Measurements from ENCODE around the gene FAM9C.

DNA sequence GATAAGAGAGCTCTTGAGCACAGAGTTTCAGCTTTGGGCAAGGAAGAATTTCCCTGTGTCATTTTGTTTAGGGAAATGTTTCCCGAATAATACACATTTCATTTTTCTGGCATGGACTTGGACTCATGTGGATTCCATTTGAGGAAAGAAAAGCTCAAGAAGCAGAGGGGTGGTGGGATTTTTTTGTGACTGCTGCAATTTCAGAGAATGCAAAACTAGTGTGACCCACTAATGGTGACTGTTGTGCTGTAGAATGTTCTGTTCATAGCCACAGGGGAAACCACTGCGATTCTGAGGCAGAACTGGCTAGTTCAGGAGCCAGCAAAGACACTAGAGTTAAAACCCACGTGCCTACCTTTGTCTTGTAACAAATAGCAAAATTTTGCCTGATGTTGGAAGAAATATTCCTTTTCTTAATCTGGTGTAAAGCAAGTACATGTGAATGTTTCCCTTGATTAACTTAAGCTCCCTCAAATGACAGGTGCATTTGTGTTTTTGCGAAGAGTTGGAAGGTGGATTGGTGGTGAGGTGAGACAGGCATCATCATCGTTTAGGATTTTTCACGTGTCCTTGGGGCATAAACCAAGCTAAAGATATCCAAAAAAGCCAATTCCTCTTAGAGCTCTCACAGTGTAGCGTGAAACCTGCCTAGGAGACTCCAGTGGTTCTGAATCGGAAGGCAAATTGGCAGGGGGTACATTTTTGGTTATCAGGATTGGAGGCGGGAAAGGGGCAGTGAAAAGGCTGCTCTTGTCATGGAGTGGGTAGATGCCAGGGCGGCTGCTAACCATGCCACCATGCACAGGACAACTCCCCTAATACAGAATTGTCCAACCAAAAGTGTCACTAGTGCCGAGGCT is 38.0 kb upstream of the FAM9C start:
- TF ChIP-seq, protein P1, sequence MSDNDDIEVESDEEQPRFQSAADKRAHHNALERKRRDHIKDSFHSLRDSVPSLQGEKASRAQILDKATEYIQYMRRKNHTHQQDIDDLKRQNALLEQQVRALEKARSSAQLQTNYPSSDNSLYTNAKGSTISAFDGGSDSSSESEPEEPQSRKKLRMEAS (CRISPR knock-in tag; IDR thresholded peaks at IDR 0.05): no peak
- TF ChIP-seq FOXK2 (conservative IDR thresholded peaks at IDR 0.05 in 1 of 2, IDR thresholded peaks at IDR 0.05 in 1 of 2; ENCODE audit: low read depth in 2 of 2) (no peak), SIRT6 (IDR thresholded peaks at IDR 0.05; ENCODE audit: low read depth, low read length) (no peak), ZNF583 (CRISPR knock-in tag; IDR thresholded peaks at IDR 0.05) (no peak), STAT5A (IDR thresholded peaks at IDR 0.05; ENCODE audit: borderline replicate concordance, low read length) (no peak), SRF (CRISPR knock-in tag; IDR thresholded peaks at IDR 0.05) (no peak), EP300 (IDR thresholded peaks at IDR 0.05; ENCODE audit: low read length) (no peak), TAF1 (IDR thresholded peaks at IDR 0.05; ENCODE audit: control insufficient read depth, extremely low read depth, insufficient read depth, low read length, severe bottlenecking) (no peak), EZH2 (IDR thresholded peaks at IDR 0.05; ENCODE audit: borderline replicate concordance, low read depth, low read length) (no peak)
- TF ChIP-seq, protein P2, sequence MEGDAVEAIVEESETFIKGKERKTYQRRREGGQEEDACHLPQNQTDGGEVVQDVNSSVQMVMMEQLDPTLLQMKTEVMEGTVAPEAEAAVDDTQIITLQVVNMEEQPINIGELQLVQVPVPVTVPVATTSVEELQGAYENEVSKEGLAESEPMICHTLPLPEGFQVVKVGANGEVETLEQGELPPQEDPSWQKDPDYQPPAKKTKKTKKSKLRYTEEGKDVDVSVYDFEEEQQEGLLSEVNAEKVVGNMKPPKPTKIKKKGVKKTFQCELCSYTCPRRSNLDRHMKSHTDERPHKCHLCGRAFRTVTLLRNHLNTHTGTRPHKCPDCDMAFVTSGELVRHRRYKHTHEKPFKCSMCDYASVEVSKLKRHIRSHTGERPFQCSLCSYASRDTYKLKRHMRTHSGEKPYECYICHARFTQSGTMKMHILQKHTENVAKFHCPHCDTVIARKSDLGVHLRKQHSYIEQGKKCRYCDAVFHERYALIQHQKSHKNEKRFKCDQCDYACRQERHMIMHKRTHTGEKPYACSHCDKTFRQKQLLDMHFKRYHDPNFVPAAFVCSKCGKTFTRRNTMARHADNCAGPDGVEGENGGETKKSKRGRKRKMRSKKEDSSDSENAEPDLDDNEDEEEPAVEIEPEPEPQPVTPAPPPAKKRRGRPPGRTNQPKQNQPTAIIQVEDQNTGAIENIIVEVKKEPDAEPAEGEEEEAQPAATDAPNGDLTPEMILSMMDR (IDR thresholded peaks at IDR 0.05 in 2 of 3, conservative IDR thresholded peaks at IDR 0.05 in 1 of 3; ENCODE audit: insufficient read depth in 2 of 3, low read depth in 1 of 3, low read length in 3 of 3): no peak
